SJCRH30 (cell line): ENCODE results near the gene LKAAEAR1. TPM values are rescaled to one million over a fixed set of nuclear protein-coding genes. Genes with fewer than 3 reads are reported as not detected.
A peak's percentile ranks its signal among the peaks of the same experiment; 100 is the strongest.
"Not testable (repeated sequence)": the region's sequence is repeated elsewhere in the genome, so short reads cannot be mapped to it uniquely, and the experiment has no call there.

Experiments
- DNase-seq, 2 experiments: peaks; one replicate each; pipeline ENCODE4 v3.0.0-alpha.2; 2015 to 2020
- H3K27ac ChIP-seq: fragments of 250-450 bp; sonication (Bioruptor Pico); 2 replicates; pipeline ENCODE4 v1.5.1; 2020; ENCODE audit warnings: mild to moderate bottlenecking, moderate library complexity
- H3K27me3 ChIP-seq: fragments of 250-450 bp; sonication (Bioruptor Pico); 2 replicates; pipeline ENCODE4 v1.5.1; 2020; ENCODE audit warnings: mild to moderate bottlenecking, moderate library complexity
- H3K36me3 ChIP-seq: fragments of 250-450 bp; sonication (Bioruptor Pico); 2 replicates; pipeline ENCODE4 v1.5.1; 2020; ENCODE audit warnings: mild to moderate bottlenecking, moderate library complexity
- H3K4me1 ChIP-seq: fragments of 250-450 bp; sonication (Bioruptor Pico); 2 replicates; pipeline ENCODE4 v1.5.1; 2020; ENCODE audit warnings: mild to moderate bottlenecking, moderate library complexity
- H3K4me3 ChIP-seq: fragments of 250-450 bp; sonication (Bioruptor Pico); 2 replicates; pipeline ENCODE4 v1.5.1; 2020; ENCODE audit warnings: mild to moderate bottlenecking, moderate library complexity
- H3K9me3 ChIP-seq: fragments of 250-450 bp; sonication (Bioruptor Pico); replicated peaks from 2 replicates; pipeline ENCODE4 v1.5.1; 2020; ENCODE audit warnings: mild to moderate bottlenecking, moderate library complexity
- total RNA-seq: library from RNA; depleted of rRNA; stranded (reverse); fragments of >200 nt; shearing (Covaris generic); gene quantifications from 2 replicates; pipeline ENCODE4 v1.2.3, GENCODE V29; 2014; rRNA removed

Gene LKAAEAR1
- total RNA-seq: not detected in 2 replicates

DNA sequence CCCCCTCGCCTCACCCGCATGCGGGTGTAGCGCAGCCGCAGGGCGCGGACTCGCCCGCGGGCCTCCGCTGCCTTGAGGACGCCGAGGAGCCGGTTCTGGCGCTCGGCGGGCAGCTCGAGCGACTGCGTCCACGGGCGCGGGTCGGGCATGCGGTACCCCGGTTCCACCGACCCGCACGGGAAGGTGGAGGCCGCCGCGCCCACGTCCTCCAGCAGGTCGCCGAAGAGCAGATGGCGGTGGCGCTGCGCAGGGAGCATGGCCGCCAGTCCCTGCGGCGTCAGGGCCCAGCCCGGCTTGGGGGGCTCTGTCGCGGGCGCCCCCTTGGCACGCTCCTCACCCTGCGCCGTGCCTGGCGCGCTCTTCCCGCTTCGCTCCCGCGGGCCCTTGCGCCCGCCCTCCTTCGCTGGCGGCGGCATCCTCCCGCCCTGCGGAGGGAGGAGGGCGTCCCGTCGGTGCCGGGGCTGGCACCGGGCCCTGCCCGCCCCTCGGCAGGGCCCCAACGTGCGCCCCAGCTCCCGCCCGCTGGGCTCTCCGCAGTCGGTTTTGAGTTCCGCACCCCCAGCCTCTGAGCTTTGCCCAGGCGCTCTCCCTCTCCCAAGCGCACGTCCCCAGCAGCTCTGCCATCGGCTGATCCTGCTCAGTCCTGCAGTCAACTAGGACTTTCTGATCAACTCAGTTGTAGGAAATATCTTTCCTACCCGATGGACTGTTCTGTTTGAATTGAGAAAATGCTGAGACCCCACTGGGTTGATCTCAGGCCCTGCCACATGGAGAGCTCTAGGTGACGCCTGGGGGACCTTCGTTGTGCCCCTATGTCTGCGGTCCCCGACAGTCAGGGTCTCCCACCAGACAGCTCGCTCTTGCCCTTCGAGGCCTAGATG, at the start of gene LKAAEAR1:
Gene LKAAEAR1, minus strand, starts transcription at position 595 of the 881 bp plus-strand sequence. Its CDS starts 179 bp downstream, at position 416.
- Histone ChIP-seq H3K27me3 (peaks cover 35% of the 10 kb centered on the region), H3K9me3 (0 out of 2 replicates have a peak, but pooled peaks cover 4% of the 10 kb centered on the region), H3K27ac (no peak within 1 kb of the TSS), H3K4me3 (no peak within 1 kb of the TSS), H3K36me3 (no peaks in the 10 kb centered on the region), H3K4me1 (peaks cover 9% of the 10 kb centered on the region; the same call in 1 of the 2 replicates)
- DNase-seq: no peak

GRCh38 chr20:64131406-64131805, 47.2 kb upstream of the LKAAEAR1 start:
- Histone ChIP-seq H3K9me3 (no peaks in the 10 kb centered on the region), H3K27me3 (0 out of 2 replicates have a peak, but pooled peaks cover under 1% of the 10 kb centered on the region), H3K27ac (no peak overlapping the region), H3K36me3 (no peaks in the 10 kb centered on the region), H3K4me1 (no peaks in the 10 kb centered on the region), H3K4me3 (no peak overlapping the region)
- peak; percentile 17 to 25 for DNase-seq

DNA sequence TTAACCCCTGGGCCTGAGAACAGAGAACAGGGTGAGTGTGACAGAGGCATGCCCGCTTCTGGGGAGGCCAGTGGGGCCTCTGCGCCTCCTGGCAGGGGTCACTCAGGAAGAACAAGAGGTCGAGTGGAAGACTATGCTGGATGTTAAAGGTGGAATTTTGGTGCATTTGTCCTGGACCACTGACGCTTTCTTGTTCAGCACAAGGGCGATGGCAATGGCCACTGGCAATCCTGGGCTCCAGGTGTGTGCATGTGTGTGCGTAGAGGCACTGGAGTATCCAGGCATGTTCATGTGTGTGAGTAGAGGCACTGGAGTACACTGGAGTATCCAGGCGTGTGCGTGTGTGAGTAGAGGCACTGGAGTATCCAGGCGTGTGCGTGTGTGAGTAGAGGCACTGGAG, 46.7 kb upstream of the LKAAEAR1 start:
- peak in 1 of 2 experiments; percentile 0 for DNase-seq
- H3K4me3 ChIP-seq: no peak overlapping the region

GRCh38 chr20:64130271-64130670, 46.1 kb upstream of the LKAAEAR1 start:
- H3K4me1 ChIP-seq: no peaks in the 10 kb centered on the region
- peak in 1 of 2 experiments; percentile 0 for DNase-seq
- no peaks in the 10 kb centered on the region for H3K27me3 ChIP-seq
- H3K36me3 ChIP-seq: no peaks in the 10 kb centered on the region
- no peaks in the 10 kb centered on the region for H3K9me3 ChIP-seq
- no peak overlapping the region for H3K27ac ChIP-seq
- no peak overlapping the region for H3K4me3 ChIP-seq

More for the DNA sequence above, 46.7 kb upstream of the LKAAEAR1 start:
- no peak overlapping the region for H3K27ac ChIP-seq
- H3K9me3 ChIP-seq: no peaks in the 10 kb centered on the region
- H3K4me1 ChIP-seq: no peaks in the 10 kb centered on the region
- no peaks in the 10 kb centered on the region for H3K36me3 ChIP-seq
- H3K27me3 ChIP-seq: no peaks in the 10 kb centered on the region

GRCh38 chr20:64129146-64129782, 45.1 kb upstream of the LKAAEAR1 start:
- DNase-seq: peak in 1 of 2 experiments; percentile 1
- no peaks in the 10 kb centered on the region for H3K36me3 ChIP-seq
- no peaks in the 10 kb centered on the region for H3K9me3 ChIP-seq

DNA sequence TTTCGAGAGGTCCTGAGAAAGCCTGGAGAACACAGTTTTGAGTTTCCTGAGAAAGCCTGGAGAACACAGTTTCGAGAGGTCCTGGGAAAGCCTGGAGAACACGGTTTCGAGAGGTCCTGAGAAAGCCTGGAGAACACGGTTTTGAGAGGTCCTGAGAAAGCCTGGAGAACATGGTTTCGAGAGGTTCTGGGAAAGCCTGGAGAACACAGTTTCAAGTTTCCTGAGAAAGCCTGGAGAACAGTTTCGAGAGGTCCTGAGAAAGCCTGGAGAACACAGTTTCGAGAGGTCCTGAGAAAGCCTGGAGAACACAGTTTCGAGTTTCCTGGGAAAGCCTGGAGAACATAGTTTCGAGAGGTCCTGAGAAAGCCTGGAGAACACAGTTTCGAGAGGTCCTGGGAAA, 39.3 kb upstream of the LKAAEAR1 start:
- H3K27me3 ChIP-seq: peaks cover 11% of the 10 kb centered on the region; the same call in 1 of the 2 replicates
- not testable (repeated sequence) for DNase-seq, H3K9me3 ChIP-seq, H3K4me3 ChIP-seq, H3K27ac ChIP-seq, H3K36me3 ChIP-seq, H3K4me1 ChIP-seq

More at GRCh38 chr20:64129146-64129782, 45.1 kb upstream of the LKAAEAR1 start:
- no peak overlapping the region for H3K4me3 ChIP-seq
- H3K27me3 ChIP-seq: no peaks in the 10 kb centered on the region
- H3K27ac ChIP-seq: no peak overlapping the region
- no peaks in the 10 kb centered on the region for H3K4me1 ChIP-seq

GRCh38 chr20:64122927-64123326, 38.7 kb upstream of the LKAAEAR1 start:
- not testable (repeated sequence) for DNase-seq, H3K36me3 ChIP-seq, H3K4me3 ChIP-seq, H3K27ac ChIP-seq, H3K4me1 ChIP-seq, H3K9me3 ChIP-seq
- H3K27me3 ChIP-seq: peaks cover 11% of the 10 kb centered on the region; the same call in 1 of the 2 replicates

DNA sequence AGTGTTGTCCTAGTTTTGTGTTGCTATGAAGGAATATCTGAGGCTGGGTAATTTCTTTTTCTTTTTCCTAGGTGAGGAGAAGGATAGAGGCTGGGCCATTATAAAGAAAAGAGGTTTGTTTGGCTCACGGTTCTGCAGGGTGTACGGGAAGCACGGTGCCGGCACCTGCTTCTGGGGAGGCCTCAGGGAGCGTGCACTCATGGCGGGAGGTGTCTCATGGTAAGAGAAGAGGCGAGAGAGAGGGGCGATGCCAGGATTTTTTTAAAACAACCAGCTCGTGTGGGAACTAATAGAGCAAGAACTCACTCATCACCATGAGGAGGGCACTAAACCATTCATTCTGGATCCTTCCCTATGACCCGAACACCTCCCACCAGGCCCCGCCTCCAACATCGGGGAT, 37.4 kb upstream of the LKAAEAR1 start:
- DNase-seq: no peak
- no peak overlapping the region for H3K27ac ChIP-seq
- H3K4me3 ChIP-seq: no peak overlapping the region
- no peaks in the 10 kb centered on the region for H3K4me1 ChIP-seq
- H3K27me3 ChIP-seq: peaks cover 11% of the 10 kb centered on the region; the same call in 1 of the 2 replicates
- H3K36me3 ChIP-seq: no peaks in the 10 kb centered on the region
- H3K9me3 ChIP-seq: no peaks in the 10 kb centered on the region

DNA sequence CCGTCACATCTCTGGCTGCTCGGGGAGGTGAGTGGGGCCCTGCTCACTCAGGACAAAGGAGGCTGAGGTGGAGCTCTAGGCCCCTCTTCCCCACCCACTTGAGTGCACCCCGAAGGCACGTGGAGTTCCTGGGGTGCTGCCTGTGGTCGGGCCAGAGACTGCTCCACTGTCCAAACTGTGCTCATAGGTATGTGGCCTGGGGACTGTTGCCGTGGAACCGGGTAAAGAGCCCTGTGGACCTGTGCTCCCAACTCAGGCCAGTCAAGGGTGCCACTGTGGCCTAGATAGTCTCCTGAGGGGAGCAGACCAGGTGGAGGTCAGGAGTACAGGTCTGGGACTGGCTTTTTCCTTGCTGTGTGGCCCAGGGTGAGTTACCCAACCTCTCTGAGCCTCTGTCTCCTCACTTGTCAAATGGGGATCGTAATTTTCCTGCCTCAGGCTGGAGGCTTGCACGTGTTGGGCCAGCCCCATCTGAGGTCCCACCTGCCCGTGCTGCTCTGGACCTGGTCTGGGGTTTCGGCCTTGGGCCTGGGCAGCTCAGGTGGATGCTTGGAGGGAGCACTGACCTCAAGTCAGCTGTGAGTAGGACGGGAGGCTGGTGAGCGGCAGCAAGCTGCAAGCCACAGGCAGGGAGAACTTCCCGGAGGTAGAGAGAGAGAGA, 35.6 kb upstream of the LKAAEAR1 start:
- no peaks in the 10 kb centered on the region for H3K9me3 ChIP-seq
- DNase-seq: peak; percentile 3 to 18
- no peaks in the 10 kb centered on the region for H3K36me3 ChIP-seq

GRCh38 chr20:64119301-64119680, 35.1 kb upstream of the LKAAEAR1 start:
- peaks cover 17% of the 10 kb centered on the region for H3K27me3 ChIP-seq
- H3K36me3 ChIP-seq: no peaks in the 10 kb centered on the region
- H3K27ac ChIP-seq: no peak overlapping the region
- no peak overlapping the region for H3K4me3 ChIP-seq
- H3K4me1 ChIP-seq: no peaks in the 10 kb centered on the region
- peak in 1 of 2 experiments; percentile 25 for DNase-seq
- H3K9me3 ChIP-seq: no peaks in the 10 kb centered on the region

More for the DNA sequence above, 35.6 kb upstream of the LKAAEAR1 start:
- Histone ChIP-seq H3K27me3 (peaks cover 17% of the 10 kb centered on the region), H3K4me1 (no peaks in the 10 kb centered on the region), H3K27ac (no peak overlapping the region), H3K4me3 (no peak overlapping the region)

DNA sequence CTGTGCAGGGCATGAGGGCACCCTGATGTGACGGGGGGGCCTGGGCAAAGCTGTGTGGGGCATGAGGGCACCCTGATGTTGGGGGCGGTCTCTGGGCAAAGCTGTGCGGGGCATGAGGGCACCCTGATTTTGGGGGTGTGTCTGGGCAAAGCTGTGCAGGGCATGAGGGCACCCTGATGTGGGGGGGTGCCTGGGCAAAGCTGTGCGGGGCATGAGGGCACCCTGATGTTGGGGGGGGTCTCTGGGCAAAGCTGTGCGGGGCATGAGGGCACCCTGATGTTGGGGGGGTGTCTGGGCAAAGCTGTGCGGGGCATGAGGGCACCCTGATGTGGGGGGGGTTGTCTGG, 33.2 kb upstream of the LKAAEAR1 start:
- not testable (repeated sequence) for H3K4me3 ChIP-seq

DNA sequence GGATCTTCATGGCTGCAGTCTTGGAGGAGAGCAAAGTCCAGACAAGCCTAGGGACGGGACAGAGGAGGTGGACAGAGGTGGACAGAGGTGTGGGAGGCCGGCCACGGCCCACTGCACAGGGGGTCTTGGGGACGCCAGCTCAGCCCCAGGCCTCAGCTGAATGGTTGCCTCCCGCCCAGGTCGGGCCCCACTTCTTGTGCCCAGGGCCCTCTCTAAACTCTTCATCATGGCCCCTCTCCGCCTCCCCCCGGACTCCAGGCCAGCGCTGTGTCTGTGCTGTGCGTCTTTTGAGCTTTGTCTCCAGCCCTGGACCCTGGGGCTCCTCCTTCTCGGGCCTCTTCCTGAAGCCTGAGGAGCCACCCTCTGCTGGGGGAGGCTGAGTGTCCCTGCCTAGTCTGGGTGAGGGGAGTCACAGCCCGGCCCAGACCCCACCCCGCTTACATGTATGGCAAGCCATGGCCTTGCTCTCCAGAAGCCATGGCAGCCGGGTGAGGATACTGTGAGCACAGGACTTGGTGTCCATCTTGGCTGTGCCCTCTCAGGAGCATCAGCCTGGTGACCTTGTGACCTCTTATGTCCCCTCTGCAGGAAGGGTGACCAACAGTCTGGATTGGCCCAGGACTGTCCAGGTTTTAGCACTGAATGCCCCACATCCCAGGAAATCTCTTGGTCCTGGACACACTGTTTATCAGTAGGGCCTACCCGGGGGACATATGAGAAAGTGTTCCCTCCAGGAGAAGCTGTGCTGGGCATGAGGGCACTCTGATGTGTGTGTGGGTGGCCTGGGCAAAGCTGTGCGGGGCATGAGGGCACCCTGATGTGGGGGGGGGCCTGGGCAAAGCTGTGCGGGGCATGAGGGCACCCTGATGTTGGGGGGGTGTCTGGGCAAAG, 32.6 kb upstream of the LKAAEAR1 start:
- H3K9me3 ChIP-seq: no peaks in the 10 kb centered on the region
- no peaks in the 10 kb centered on the region for H3K4me1 ChIP-seq
- no peak overlapping the region for H3K4me3 ChIP-seq
- no peak for DNase-seq
- no peak overlapping the region for H3K27ac ChIP-seq
- no peaks in the 10 kb centered on the region for H3K36me3 ChIP-seq
- H3K27me3 ChIP-seq: peaks cover 38% of the 10 kb centered on the region

More for the DNA sequence above, 33.2 kb upstream of the LKAAEAR1 start:
- peaks cover 34% of the 10 kb centered on the region for H3K27me3 ChIP-seq
- DNase-seq, H3K36me3 ChIP-seq, H3K4me1 ChIP-seq, H3K9me3 ChIP-seq, H3K27ac ChIP-seq: not testable (repeated sequence)

DNA sequence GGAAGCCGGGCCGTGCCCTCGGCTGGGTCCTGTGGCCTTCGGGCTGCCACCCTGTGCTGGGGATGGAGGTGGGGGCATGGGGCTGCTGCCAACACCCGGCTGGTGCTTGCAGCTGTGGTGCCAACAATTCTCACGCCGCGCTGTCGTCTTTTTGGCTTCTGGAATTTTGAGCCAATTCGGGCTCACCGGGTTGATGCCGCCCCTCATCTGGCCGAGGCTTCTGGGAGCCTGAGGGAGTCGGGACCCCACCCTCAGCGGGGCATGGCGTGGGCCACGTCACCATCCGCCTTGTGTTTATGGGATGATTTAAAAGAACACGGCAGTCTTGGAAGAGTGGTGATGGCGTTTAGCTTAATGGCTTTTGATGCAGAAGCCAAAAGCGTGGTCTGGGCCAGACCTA, 31.8 kb upstream of the LKAAEAR1 start:
- H3K4me3 ChIP-seq: no peak overlapping the region
- peaks cover 38% of the 10 kb centered on the region for H3K27me3 ChIP-seq
- no peaks in the 10 kb centered on the region for H3K4me1 ChIP-seq
- no peaks in the 10 kb centered on the region for H3K9me3 ChIP-seq
- H3K27ac ChIP-seq: no peak overlapping the region
- H3K36me3 ChIP-seq: no peaks in the 10 kb centered on the region
- no peak for DNase-seq
